ENCODE results near the gene CTDSPL.

The CTDSPL gene

GRCh38 chr3:37945807-37946530 lies 84.3 kb downstream of the CTDSPL start:
- no peak for DNase-seq

GRCh38 chr3:37946531-37946889 lies 84.8 kb downstream of the CTDSPL start:
- no peak for DNase-seq

GRCh38 chr3:37949866-37950265 lies 88.2 kb downstream of the CTDSPL start:
- no peak for DNase-seq

GRCh38 chr3:37952564-37952963 lies 90.9 kb downstream of the CTDSPL start:
- DNase-seq: no peak

GRCh38 chr3:37953226-37953625 lies 91.5 kb downstream of the CTDSPL start:
- no peak for DNase-seq

GRCh38 chr3:37953707-37954394 lies 92.2 kb downstream of the CTDSPL start:
- no peak for DNase-seq

- no peak for DNase-seq
Observed at GRCh38 chr3:37954881-37955280, 93.2 kb downstream of the CTDSPL start.

- DNase-seq: no peak
Observed at GRCh38 chr3:37955918-37956707, 94.4 kb downstream of the CTDSPL start.

GRCh38 chr3:37956723-37957538 lies 95.3 kb downstream of the CTDSPL start:
- no peak for DNase-seq

GRCh38 chr3:37957539-37957936 lies 95.9 kb downstream of the CTDSPL start:
- DNase-seq: no peak

GRCh38 chr3:37961622-37962431 lies 100.1 kb downstream of the CTDSPL start:
- no peak for DNase-seq

- no peak for DNase-seq
Observed at GRCh38 chr3:37963016-37963415, 101.3 kb downstream of the CTDSPL start.

- no peak for DNase-seq
Observed at GRCh38 chr3:37963635-37964034, 102.0 kb downstream of the CTDSPL start.

- DNase-seq: no peak
Observed at GRCh38 chr3:37964146-37964545, 102.5 kb downstream of the CTDSPL start.

- DNase-seq: no peak
Observed at GRCh38 chr3:37964716-37965115, 103.0 kb downstream of the CTDSPL start.

- DNase-seq: peak; percentile 72
Observed at GRCh38 chr3:37967260-37967881, 105.7 kb downstream of the CTDSPL start.

- DNase-seq: no peak
Observed at GRCh38 chr3:37968199-37968598, 106.5 kb downstream of the CTDSPL start.

GRCh38 chr3:37968813-37969595 lies 107.3 kb downstream of the CTDSPL start:
- no peak for DNase-seq

- DNase-seq: no peak
Observed at GRCh38 chr3:37969596-37970100, 108.0 kb downstream of the CTDSPL start.

GRCh38 chr3:37970802-37971201 lies 109.1 kb downstream of the CTDSPL start:
- no peak for DNase-seq

GRCh38 chr3:37971467-37971866 lies 109.8 kb downstream of the CTDSPL start:
- DNase-seq: no peak

Data from stimulated activated CD4-positive, alpha-beta T cell treated with anti-CD3 and anti-CD28 coated beads, Interleukin-15, amount 100 ng/mL, for 24 hours (primary cell).